Stimulated activated CD8-positive, alpha-beta memory T cell treated with anti-CD3 and anti-CD28 coated beads, Interleukin-15, amount 100 ng/mL, for 48 hours (primary cell): ENCODE measurements around the gene PSMD6.
A peak's percentile ranks its signal among the peaks of the same experiment; 100 is the strongest.

Source experiments
- DNase-seq, 2 donors: peaks; one replicate each; pipeline ENCODE4 v3.0.0-alpha.2; 2020; ENCODE audit warnings: low read depth in 2 of 2

Gene PSMD6

GRCh38 chr3:64008487-64009351 lies 14.6 kb downstream of the PSMD6 start:
- DNase-seq: no peak

- no peak for DNase-seq
Measured at GRCh38 chr3:64008017-64008416, 15.3 kb downstream of the PSMD6 start.

GRCh38 chr3:64003589-64003988 lies 19.7 kb downstream of the PSMD6 start:
- no peak for DNase-seq

GRCh38 chr3:64002233-64002632 lies 21.1 kb downstream of the PSMD6 start:
- DNase-seq: no peak

- DNase-seq: no peak
Measured at GRCh38 chr3:64000453-64001055, 22.7 kb downstream of the PSMD6 start.

- no peak for DNase-seq
Measured at GRCh38 chr3:63998852-63999754, 24.2 kb downstream of the PSMD6 start.

GRCh38 chr3:63995086-63995485 lies 28.2 kb downstream of the PSMD6 start:
- no peak for DNase-seq

GRCh38 chr3:63993653-63994079 lies 29.6 kb downstream of the PSMD6 start:
- DNase-seq: peak in 1 of 2 donors; percentile 21

GRCh38 chr3:63992516-63993209 lies 30.6 kb downstream of the PSMD6 start:
- no peak for DNase-seq

- no peak for DNase-seq
Measured at GRCh38 chr3:63991666-63992065, 31.6 kb downstream of the PSMD6 start.

- DNase-seq: no peak
Measured at GRCh38 chr3:63990733-63991132, 32.6 kb downstream of the PSMD6 start.

GRCh38 chr3:63990204-63990603 lies 33.1 kb downstream of the PSMD6 start:
- DNase-seq: no peak

- DNase-seq: no peak
Measured at GRCh38 chr3:63988943-63989342, 34.4 kb downstream of the PSMD6 start.

GRCh38 chr3:63986831-63987230 lies 36.5 kb downstream of the PSMD6 start:
- no peak for DNase-seq

GRCh38 chr3:63986146-63986545 lies 37.1 kb downstream of the PSMD6 start:
- DNase-seq: no peak

- no peak for DNase-seq
Measured at GRCh38 chr3:63984391-63984790, 38.9 kb downstream of the PSMD6 start.

GRCh38 chr3:63981980-63982379 lies 41.3 kb downstream of the PSMD6 start:
- no peak for DNase-seq

- DNase-seq: no peak
Measured at GRCh38 chr3:63980830-63981498, 42.3 kb downstream of the PSMD6 start.

GRCh38 chr3:63980019-63980418 lies 43.3 kb downstream of the PSMD6 start:
- no peak for DNase-seq

GRCh38 chr3:63979093-63979885 lies 44.0 kb downstream of the PSMD6 start:
- no peak for DNase-seq
